Colonic mucosa (tissue), 4 donors: ENCODE data around the gene HTATSF1. TPM values are rescaled to one million over a fixed set of nuclear protein-coding genes. Genes with fewer than 3 reads are reported as not detected.

Source experiments
- DNase-seq: peaks from one replicate; pipeline ENCODE4 v3.0.0-alpha.2; 2020
- H3K27ac ChIP-seq: fragments of 200-600 bp; one replicate; pipeline ENCODE4 v1.8.0; 2021
- H3K27me3 ChIP-seq: fragments of 200-600 bp; one replicate; pipeline ENCODE4 v1.8.0; 2021
- H3K36me3 ChIP-seq: fragments of 200-600 bp; one replicate; pipeline ENCODE4 v1.8.0; 2021
- H3K4me1 ChIP-seq: fragments of 200-600 bp; one replicate; pipeline ENCODE4 v1.8.0; 2021; ENCODE audit warnings: mild to moderate bottlenecking
- H3K4me3 ChIP-seq: fragments of 200-600 bp; one replicate; pipeline ENCODE4 v1.8.0; 2021
- H3K9ac ChIP-seq, 2 donors: one replicate each; pipeline ENCODE4 v1.7.0; 2013; ENCODE audit warnings: control low read depth in 2 of 2, low read depth in 2 of 2, low read length in 2 of 2
- H3K9me3 ChIP-seq: fragments of 200-600 bp; one replicate; pipeline ENCODE4 v1.8.0; 2021
- intact Hi-C: fragments of 100-400 bp; cut with DNase I; formaldehyde crosslinking; loops from one replicate; pipeline ENCODE4 v1.14.1; 2022
- total RNA-seq, 2 donors: library from RNA; stranded (reverse); fragmentation: NEBNext Ultra II Directional in 1 of 2; extraction: Animal tissue kit (Norgen Biotek cat#: 25700) in 1 of 2; gene quantifications; one replicate each; pipeline ENCODE4 v1.2.1, GENCODE V29; 2021
- TF ChIP-seq, protein P1 (sequence below): fragments of 200-600 bp; IDR thresholded peaks from one replicate; pipeline ENCODE4 v1.8.0; 2022; ENCODE audit warnings: antibody characterized with exemption, mild to moderate bottlenecking
- donor health status: healthy.
- donor health status: DM: no; HTN: no; CAD: no.
- donor health status: DM: no; HTN: no; CAD: no.

Gene HTATSF1
- total RNA-seq, 2 donors from 2014 or later, result 30.6 to 35.9 TPM

- no peak overlapping the region for H3K27ac ChIP-seq
- H3K4me3 ChIP-seq, result no peak overlapping the region
Observed at GRCh38 chrX:136525738-136526606, 28.6 kb downstream of the HTATSF1 start.

GRCh38 chrX:136528645-136529315 is 31.4 kb downstream of the HTATSF1 start:
- no peak overlapping the region for H3K4me3 ChIP-seq
- intact Hi-C loops, result no loop called here
- no peaks in the 10 kb centered on the region for H3K27me3 ChIP-seq
- TF ChIP-seq, protein P1, sequence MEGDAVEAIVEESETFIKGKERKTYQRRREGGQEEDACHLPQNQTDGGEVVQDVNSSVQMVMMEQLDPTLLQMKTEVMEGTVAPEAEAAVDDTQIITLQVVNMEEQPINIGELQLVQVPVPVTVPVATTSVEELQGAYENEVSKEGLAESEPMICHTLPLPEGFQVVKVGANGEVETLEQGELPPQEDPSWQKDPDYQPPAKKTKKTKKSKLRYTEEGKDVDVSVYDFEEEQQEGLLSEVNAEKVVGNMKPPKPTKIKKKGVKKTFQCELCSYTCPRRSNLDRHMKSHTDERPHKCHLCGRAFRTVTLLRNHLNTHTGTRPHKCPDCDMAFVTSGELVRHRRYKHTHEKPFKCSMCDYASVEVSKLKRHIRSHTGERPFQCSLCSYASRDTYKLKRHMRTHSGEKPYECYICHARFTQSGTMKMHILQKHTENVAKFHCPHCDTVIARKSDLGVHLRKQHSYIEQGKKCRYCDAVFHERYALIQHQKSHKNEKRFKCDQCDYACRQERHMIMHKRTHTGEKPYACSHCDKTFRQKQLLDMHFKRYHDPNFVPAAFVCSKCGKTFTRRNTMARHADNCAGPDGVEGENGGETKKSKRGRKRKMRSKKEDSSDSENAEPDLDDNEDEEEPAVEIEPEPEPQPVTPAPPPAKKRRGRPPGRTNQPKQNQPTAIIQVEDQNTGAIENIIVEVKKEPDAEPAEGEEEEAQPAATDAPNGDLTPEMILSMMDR, result no peak
- no peak overlapping the region for H3K27ac ChIP-seq
- H3K36me3 ChIP-seq, result no peaks in the 10 kb centered on the region
- H3K9me3 ChIP-seq, result no peaks in the 10 kb centered on the region
- H3K4me1 ChIP-seq, result no peaks in the 10 kb centered on the region
- no peak overlapping the region for H3K9ac ChIP-seq
- DNase-seq, result no peak

More at GRCh38 chrX:136525738-136526606, 28.6 kb downstream of the HTATSF1 start:
- DNase-seq, result peak; percentile 44
- intact Hi-C loops, result no loop called here
- H3K27me3 ChIP-seq, result no peaks in the 10 kb centered on the region
- no peaks in the 10 kb centered on the region for H3K36me3 ChIP-seq
- H3K9ac ChIP-seq, result no peak overlapping the region
- H3K4me1 ChIP-seq, result no peaks in the 10 kb centered on the region
- TF ChIP-seq, protein P1, result no peak
- no peaks in the 10 kb centered on the region for H3K9me3 ChIP-seq

GRCh38 chrX:136529795-136530194 is 32.4 kb downstream of the HTATSF1 start:
- intact Hi-C loops, result no loop called here
- no peaks in the 10 kb centered on the region for H3K4me1 ChIP-seq
- H3K27me3 ChIP-seq, result no peaks in the 10 kb centered on the region
- DNase-seq, result no peak
- TF ChIP-seq, protein P1, result no peak
- H3K9ac ChIP-seq, result no peak overlapping the region
- no peak overlapping the region for H3K27ac ChIP-seq
- H3K4me3 ChIP-seq, result no peak overlapping the region
- no peaks in the 10 kb centered on the region for H3K36me3 ChIP-seq
- no peaks in the 10 kb centered on the region for H3K9me3 ChIP-seq

GRCh38 chrX:136531951-136532350 is 34.6 kb downstream of the HTATSF1 start, which contains the start of gene VGLL1:
Gene VGLL1, plus strand, starts transcription at chrX:136532215. Its CDS starts 3,806 bp downstream, at chrX:136536021.
- Histone ChIP-seq H3K9ac (no peak within 1 kb of the TSS), H3K4me3 (no peak within 1 kb of the TSS), H3K9me3 (no peaks in the 10 kb centered on the region), H3K36me3 (no peaks in the 10 kb centered on the region), H3K4me1 (no peaks in the 10 kb centered on the region), H3K27me3 (no peaks in the 10 kb centered on the region), H3K27ac (no peak within 1 kb of the TSS)
- TF ChIP-seq, protein P1, result no peak
- intact Hi-C loops, result no loop called here
- DNase-seq, result no peak

DNA sequence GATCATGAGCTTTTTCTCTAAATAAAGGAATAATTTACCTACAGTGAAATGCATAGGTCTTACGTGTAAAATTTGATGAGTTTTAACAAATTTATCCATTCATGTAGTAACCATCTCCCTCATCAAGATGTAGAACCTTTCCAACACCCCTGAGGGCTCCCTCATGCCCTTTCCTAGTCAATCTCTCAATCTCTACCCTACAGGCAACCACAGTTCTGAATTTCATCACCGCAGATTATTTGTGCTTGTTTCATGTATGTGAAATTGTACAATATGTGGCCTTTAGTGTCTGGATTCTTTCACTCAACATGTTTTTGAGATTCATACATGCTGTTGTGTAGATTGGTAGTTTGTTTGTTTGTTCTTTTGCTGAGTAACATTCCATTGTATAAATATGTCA is 36.7 kb downstream of the HTATSF1 start:
- DNase-seq, result no peak
- Histone ChIP-seq H3K9me3 (no peaks in the 10 kb centered on the region), H3K4me1 (no peaks in the 10 kb centered on the region), H3K4me3 (no peak overlapping the region), H3K27me3 (no peaks in the 10 kb centered on the region), H3K9ac (no peak overlapping the region), H3K36me3 (no peaks in the 10 kb centered on the region), H3K27ac (no peak overlapping the region)
- intact Hi-C loops, result no loop called here
- TF ChIP-seq, protein P1, result no peak
